Measurements from ENCODE around the gene KIR2DL4. TPM values are rescaled to one million over a fixed set of nuclear protein-coding genes. Genes with fewer than 3 reads are reported as not detected.
"Not testable (repeated sequence)": the region's sequence is repeated elsewhere in the genome, so short reads cannot be mapped to it uniquely, and the experiment has no call there.

Gene KIR2DL4
- not detected in 2 replicates for total RNA-seq

- Mint-ChIP-seq H3K9me3 (no peaks in the 10 kb centered on the region), H3K36me3 (ENCODE audit: low read depth) (no peaks in the 10 kb centered on the region), H3K27me3 (peaks cover 5% of the 10 kb centered on the region), H3K4me1 (no peaks in the 10 kb centered on the region), H3K4me3 (no peak within 1 kb of the TSS), H3K27ac (no peak within 1 kb of the TSS)
- intact Hi-C loops (cut with micrococcal nuclease): no loop called here
- no peak for DNase-seq
Measured at GRCh38 chr19:54803410-54803809, at the start of gene KIR2DL4. Gene KIR2DL4 (plus strand): TSS chr19:54803610. CDS start chr19:54803652, 42 bp downstream.

GRCh38 chr19:54756204-54757110, 47.0 kb upstream of the KIR2DL4 start:
- H3K27ac Mint-ChIP-seq; H3K4me1 Mint-ChIP-seq; H3K36me3 Mint-ChIP-seq (ENCODE audit: low read depth); DNase-seq; H3K27me3 Mint-ChIP-seq; H3K9me3 Mint-ChIP-seq; H3K4me3 Mint-ChIP-seq; intact Hi-C loops (cut with micrococcal nuclease): not testable (repeated sequence)

GRCh38 chr19:54758577-54758976, 44.8 kb upstream of the KIR2DL4 start:
- intact Hi-C loops (cut with micrococcal nuclease); H3K4me1 Mint-ChIP-seq; H3K9me3 Mint-ChIP-seq; DNase-seq; H3K27ac Mint-ChIP-seq; H3K36me3 Mint-ChIP-seq (ENCODE audit: low read depth); H3K27me3 Mint-ChIP-seq; H3K4me3 Mint-ChIP-seq: not testable (repeated sequence)

GRCh38 chr19:54764219-54764618, 39.2 kb upstream of the KIR2DL4 start:
- H3K27ac Mint-ChIP-seq; H3K9me3 Mint-ChIP-seq; DNase-seq; H3K27me3 Mint-ChIP-seq; H3K4me3 Mint-ChIP-seq; H3K4me1 Mint-ChIP-seq; H3K36me3 Mint-ChIP-seq (ENCODE audit: low read depth); intact Hi-C loops (cut with micrococcal nuclease): not testable (repeated sequence)

GRCh38 chr19:54766464-54766863, 36.9 kb upstream of the KIR2DL4 start:
- H3K4me3 Mint-ChIP-seq; H3K9me3 Mint-ChIP-seq; H3K27ac Mint-ChIP-seq; H3K4me1 Mint-ChIP-seq; intact Hi-C loops (cut with micrococcal nuclease); DNase-seq; H3K36me3 Mint-ChIP-seq (ENCODE audit: low read depth); H3K27me3 Mint-ChIP-seq: not testable (repeated sequence)

GRCh38 chr19:54769646-54770045, 33.8 kb upstream of the KIR2DL4 start, which contains the start of gene KIR2DL1:
Gene KIR2DL1 (plus strand): TSS chr19:54769793. CDS start chr19:54769851, 58 bp downstream.
- DNase-seq; H3K4me3 Mint-ChIP-seq; H3K27ac Mint-ChIP-seq; H3K36me3 Mint-ChIP-seq (ENCODE audit: low read depth); H3K4me1 Mint-ChIP-seq; intact Hi-C loops (cut with micrococcal nuclease); H3K9me3 Mint-ChIP-seq; H3K27me3 Mint-ChIP-seq: not testable (repeated sequence)

GRCh38 chr19:54770511-54770910, 32.9 kb upstream of the KIR2DL4 start:
- H3K27ac Mint-ChIP-seq; H3K4me3 Mint-ChIP-seq; H3K27me3 Mint-ChIP-seq; H3K36me3 Mint-ChIP-seq (ENCODE audit: low read depth); DNase-seq; H3K9me3 Mint-ChIP-seq; H3K4me1 Mint-ChIP-seq; intact Hi-C loops (cut with micrococcal nuclease): not testable (repeated sequence)

GRCh38 chr19:54771018-54771960, 32.1 kb upstream of the KIR2DL4 start:
- H3K4me1 Mint-ChIP-seq; H3K9me3 Mint-ChIP-seq; DNase-seq; H3K27me3 Mint-ChIP-seq; H3K36me3 Mint-ChIP-seq (ENCODE audit: low read depth); H3K4me3 Mint-ChIP-seq; intact Hi-C loops (cut with micrococcal nuclease); H3K27ac Mint-ChIP-seq: not testable (repeated sequence)

GRCh38 chr19:54772666-54773065, 30.7 kb upstream of the KIR2DL4 start:
- H3K27ac Mint-ChIP-seq; DNase-seq; H3K4me1 Mint-ChIP-seq; H3K9me3 Mint-ChIP-seq; intact Hi-C loops (cut with micrococcal nuclease); H3K4me3 Mint-ChIP-seq; H3K36me3 Mint-ChIP-seq (ENCODE audit: low read depth); H3K27me3 Mint-ChIP-seq: not testable (repeated sequence)

GRCh38 chr19:54775095-54775815, 28.2 kb upstream of the KIR2DL4 start:
- H3K9me3 Mint-ChIP-seq; intact Hi-C loops (cut with micrococcal nuclease); H3K27ac Mint-ChIP-seq; H3K27me3 Mint-ChIP-seq; H3K36me3 Mint-ChIP-seq (ENCODE audit: low read depth); DNase-seq; H3K4me1 Mint-ChIP-seq; H3K4me3 Mint-ChIP-seq: not testable (repeated sequence)

- H3K27ac Mint-ChIP-seq; DNase-seq; H3K4me3 Mint-ChIP-seq; intact Hi-C loops (cut with micrococcal nuclease); H3K9me3 Mint-ChIP-seq; H3K4me1 Mint-ChIP-seq; H3K27me3 Mint-ChIP-seq; H3K36me3 Mint-ChIP-seq (ENCODE audit: low read depth): not testable (repeated sequence)
Measured at GRCh38 chr19:54775830-54776229, 27.6 kb upstream of the KIR2DL4 start.

- H3K9me3 Mint-ChIP-seq; DNase-seq; H3K27me3 Mint-ChIP-seq; H3K4me3 Mint-ChIP-seq; intact Hi-C loops (cut with micrococcal nuclease); H3K36me3 Mint-ChIP-seq (ENCODE audit: low read depth); H3K27ac Mint-ChIP-seq; H3K4me1 Mint-ChIP-seq: not testable (repeated sequence)
Measured at GRCh38 chr19:54777851-54778250, 25.6 kb upstream of the KIR2DL4 start.

- intact Hi-C loops (cut with micrococcal nuclease); H3K36me3 Mint-ChIP-seq (ENCODE audit: low read depth); H3K27ac Mint-ChIP-seq; H3K27me3 Mint-ChIP-seq; H3K4me1 Mint-ChIP-seq; DNase-seq; H3K4me3 Mint-ChIP-seq; H3K9me3 Mint-ChIP-seq: not testable (repeated sequence)
Measured at GRCh38 chr19:54778896-54779295, 24.5 kb upstream of the KIR2DL4 start.
